RPMI8226 (cell line): ENCODE measurements around the gene GTSF1L.
"Not testable (repeated sequence)": the region's sequence is repeated elsewhere in the genome, so short reads cannot be mapped to it uniquely, and the experiment has no call there.

Source experiments
- DNase-seq: peaks from one replicate; pipeline ENCODE4 v3.0.0-alpha.2; 2015

Gene GTSF1L

GRCh38 chr20:43726811-43727338 lies at the start of gene GTSF1L:
GTSF1L (minus strand) TSS chr20:43727002; CDS start chr20:43726694, 308 bp downstream.
- DNase-seq = no peak

GRCh38 chr20:43774754-43775153 lies 48.0 kb upstream of the GTSF1L start:
- DNase-seq = no peak

- no peak for DNase-seq
These were observed 44.8 kb upstream of the GTSF1L start for GRCh38 chr20:43771503-43772190.

GRCh38 chr20:43770342-43770741 lies 43.5 kb upstream of the GTSF1L start:
- no peak for DNase-seq

DNA sequence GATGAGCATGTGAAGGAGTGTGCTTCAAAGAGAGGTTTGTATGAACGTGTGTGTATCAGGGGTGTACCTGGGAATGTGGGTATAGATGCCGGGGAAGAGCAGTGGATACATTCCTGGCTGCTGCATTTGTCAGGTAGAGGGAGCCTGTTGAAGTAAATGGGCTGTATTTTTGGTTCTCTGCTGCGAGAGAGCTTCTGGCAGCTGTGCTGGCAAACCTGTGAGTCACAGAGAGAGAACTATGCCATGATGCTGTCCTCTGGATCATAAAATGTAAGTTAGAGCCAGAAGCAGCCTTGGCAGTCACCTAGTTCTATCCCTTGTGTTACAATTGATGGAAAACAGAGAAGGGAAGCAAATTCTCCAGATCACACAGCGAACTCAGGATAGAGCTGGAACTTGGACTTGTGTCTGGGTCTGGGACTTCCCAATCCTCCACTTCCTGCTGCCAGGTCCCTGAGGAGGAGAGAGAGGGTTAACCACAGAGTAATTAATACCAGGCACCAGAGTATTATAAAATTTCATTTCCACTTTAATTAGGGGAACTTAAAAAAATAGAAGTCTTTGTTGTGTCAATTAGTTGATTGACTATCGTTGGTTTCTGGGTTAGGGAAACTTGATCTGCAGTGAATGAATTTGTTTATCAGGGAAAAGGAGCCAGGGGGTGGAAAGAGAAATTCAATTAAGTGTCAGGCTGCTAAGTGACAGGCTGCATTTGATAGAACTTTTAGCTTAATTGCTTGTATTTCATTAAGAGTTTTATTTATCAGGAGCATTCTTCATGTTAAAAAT lies 41.1 kb upstream of the GTSF1L start:
- no peak for DNase-seq

DNA sequence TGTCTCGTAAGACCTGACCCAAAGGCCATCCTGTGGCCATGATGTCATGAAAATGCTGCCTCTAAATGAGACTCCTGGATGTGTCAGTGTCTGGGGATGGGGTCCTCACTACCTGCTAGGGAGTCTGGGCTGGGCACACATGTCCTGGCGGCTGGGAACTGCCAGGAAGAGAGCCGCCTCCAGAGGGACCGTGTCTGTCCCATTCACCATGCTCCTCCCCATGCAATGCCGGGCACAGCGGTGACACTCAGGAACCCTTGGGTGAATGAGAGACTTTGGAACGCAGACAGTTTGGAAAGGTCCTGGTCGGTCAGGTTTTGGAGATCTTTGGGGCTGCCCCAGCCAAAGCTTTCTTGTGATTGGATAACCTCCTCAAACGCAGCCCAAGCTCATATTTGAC lies 40.1 kb upstream of the GTSF1L start:
- DNase-seq = no peak

DNA sequence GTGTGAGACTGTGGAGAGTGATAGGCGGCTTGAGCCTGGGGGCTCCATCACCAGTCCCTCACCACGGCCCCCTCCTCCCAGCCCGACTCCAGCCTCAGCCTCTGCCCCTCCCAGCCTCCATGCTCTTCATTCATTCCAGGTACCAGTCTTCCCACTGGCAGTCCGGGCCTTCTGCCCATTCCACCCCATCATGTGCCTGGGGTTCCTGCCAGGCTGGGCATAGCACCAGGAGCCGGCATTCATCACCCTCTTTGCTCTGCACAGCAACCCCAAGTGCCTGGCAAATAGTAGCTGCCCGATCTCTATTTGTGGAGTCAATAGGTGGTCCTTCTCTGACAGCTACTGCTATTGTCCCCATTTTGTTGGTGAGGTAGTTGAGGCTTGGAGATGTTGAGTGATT lies 39.6 kb upstream of the GTSF1L start:
- no peak for DNase-seq

DNA sequence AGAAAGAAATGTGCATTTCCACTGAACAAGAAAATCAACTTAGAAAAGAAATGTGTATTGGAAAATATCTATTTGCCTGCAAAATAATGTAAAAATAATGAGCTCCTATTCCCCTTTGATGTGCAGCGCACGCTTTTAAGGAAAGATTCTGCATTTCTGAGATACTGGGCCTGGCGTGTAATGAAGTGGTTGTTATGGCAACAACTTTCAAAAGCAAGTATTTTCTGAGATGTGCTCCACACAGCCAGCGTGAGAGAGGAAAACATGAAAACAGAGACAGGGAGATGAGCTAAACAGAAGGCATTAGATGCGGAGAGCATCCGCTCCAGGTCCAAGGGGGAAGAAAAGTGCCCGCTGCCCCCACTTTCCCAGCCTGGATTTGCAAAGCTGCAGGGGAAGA lies 39.1 kb upstream of the GTSF1L start:
- DNase-seq = no peak

GRCh38 chr20:43762911-43763310 lies 36.1 kb upstream of the GTSF1L start:
- DNase-seq = no peak

DNA sequence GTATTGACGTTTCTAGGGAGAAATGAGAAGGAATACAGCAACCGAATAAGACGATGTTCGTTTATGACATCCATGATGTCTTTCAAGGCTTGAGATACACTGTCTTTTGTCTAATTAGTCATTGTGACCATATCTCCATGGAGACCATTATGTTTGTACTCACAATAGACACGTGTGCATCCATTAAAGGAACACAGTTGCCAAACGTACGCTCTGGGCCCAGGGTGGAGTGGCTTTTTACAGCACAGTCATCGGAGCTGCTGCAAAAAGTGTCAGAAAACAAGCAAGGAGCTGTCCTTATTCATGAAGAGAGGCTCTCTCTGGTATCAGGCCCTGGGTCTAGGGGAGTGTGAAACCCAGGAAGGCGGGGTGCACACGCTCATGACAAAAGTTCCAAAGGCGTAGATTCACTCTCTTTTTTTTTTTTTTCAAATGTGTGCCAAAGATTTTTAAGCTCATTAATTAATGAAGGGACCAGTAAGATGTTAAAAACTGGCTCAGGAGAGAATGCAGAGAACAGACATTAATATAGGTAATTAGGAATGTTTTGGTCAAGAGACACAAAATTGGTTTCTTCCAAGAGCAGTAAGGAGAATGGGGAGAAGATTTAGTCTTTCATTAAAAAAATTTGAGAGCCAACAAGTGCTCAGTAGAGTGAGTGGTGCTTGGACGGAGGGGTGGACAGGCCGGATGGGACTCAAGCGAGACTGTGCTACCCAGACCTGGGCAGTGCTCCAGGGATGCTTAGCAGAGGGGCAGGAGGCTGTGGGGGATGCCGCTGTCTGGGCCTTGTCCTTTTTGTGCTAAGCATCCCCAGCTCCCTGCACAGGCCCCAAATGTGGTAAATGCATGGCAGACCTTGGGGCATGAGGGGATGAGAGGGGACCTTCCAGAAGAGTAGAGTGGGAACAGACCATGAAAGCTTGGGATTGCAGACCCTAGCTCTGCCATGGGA lies 34.9 kb upstream of the GTSF1L start:
- no peak for DNase-seq

DNA sequence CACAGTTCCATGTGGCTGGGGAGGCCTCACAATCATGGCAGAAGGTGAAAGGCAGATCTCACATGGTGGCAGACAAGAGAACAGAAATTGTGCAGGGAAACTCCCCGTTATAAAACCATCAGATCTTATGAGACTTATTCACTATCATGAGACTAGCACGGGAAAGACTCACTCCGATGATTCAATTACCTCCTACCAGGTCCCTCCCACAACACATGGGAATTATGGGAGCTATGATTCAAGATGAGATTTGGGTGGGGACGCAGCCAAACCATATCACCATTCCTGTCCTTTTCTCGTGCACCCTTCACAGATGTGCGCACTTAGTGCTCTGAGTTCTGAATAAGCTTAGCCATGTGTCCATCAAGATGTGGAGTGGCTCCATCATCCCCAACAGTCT lies 31.1 kb upstream of the GTSF1L start:
- not testable (repeated sequence) for DNase-seq

DNA sequence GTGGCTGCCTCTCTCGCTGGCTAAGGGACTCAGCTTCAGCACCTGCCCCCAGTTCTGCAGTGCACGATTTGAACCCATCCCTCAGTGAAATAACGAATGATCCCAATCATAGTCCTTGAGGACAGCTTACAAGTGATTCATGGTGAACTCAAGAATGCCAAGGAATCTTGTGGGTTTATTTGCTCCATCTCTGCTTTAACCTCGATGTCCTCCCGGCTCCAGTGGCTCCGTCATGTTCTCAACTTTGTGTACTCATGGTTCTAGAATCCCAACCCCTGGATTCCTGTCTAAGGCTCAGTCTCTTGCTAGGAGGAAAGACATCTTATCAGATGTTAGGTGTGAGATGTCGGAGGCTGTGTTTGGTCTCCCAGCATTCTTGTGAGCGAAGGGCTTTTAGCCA lies 29.0 kb upstream of the GTSF1L start:
- DNase-seq = no peak

GRCh38 chr20:43755390-43755789 lies 28.6 kb upstream of the GTSF1L start:
- DNase-seq = no peak

DNA sequence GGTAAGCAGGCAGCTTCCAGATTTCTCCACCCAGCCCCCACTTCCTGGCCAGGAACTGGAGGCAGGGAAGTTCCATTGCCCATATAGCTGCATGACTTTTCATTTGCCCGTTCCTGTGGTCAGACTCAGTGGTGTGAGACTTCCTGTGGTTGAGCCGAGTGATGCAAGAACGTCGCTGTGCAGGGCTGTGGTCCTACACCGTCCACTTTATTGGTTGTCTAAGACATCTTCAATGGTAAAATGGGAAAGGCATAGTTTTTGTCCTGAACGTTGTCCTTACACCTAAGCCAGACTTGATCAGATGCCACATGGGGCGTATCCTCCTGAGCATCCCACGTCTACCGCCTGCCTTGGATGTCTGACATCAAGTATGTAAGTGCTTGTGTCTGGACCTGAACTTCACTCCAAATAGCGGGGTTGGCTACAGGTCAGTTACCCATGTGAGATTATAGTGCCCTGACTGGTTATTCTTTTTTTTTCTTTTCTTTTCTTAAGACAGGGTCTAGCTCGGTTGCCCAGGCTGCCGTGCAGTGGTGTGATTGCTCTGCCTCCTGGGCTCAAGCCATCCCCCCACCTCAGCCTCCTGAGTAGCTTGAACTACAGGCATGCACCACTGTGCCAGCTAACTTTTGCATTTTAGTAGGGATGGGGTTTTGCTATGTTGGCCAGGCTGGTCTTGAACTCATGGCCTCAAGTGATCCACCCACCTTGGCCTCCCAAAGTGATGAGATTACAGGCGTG lies 25.9 kb upstream of the GTSF1L start:
- peak; percentile 21 for DNase-seq

DNA sequence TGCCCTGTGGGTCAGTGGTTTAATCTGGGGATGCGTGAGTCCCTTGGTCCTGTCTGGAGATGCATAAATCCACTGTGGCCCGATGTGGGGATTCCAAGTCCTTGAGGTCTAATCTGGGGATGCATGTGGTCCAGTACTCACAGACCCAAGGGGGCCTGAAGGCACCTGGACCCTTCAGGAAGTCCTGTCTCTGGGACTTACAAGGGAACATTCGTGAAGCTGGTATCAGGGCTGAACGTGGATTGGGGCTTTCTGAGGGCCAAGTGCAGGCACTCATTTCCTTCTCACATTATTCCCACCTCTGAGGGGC lies 25.2 kb upstream of the GTSF1L start:
- DNase-seq = no peak

GRCh38 chr20:43751167-43752050 lies 24.6 kb upstream of the GTSF1L start:
- DNase-seq = peak; percentile 46

DNA sequence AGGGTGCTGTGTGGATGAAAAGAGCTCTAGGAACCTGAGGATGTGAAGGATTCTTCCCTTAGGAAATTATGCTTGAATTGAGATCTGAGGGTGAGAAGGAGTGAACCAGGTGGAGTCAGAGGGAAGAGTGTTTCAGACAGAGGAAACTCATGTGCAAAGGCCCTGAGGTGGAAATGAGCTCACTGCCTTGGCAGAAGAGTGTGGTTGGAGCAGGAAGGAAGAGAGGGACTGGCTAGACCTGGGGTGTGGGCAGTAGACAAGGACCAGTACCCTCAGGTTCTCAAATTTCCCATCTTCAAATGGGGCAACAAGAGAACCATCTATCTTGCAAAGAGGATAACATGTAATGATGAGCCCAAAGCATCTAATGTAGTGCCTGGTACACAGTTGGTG lies 24.0 kb upstream of the GTSF1L start:
- no peak for DNase-seq

DNA sequence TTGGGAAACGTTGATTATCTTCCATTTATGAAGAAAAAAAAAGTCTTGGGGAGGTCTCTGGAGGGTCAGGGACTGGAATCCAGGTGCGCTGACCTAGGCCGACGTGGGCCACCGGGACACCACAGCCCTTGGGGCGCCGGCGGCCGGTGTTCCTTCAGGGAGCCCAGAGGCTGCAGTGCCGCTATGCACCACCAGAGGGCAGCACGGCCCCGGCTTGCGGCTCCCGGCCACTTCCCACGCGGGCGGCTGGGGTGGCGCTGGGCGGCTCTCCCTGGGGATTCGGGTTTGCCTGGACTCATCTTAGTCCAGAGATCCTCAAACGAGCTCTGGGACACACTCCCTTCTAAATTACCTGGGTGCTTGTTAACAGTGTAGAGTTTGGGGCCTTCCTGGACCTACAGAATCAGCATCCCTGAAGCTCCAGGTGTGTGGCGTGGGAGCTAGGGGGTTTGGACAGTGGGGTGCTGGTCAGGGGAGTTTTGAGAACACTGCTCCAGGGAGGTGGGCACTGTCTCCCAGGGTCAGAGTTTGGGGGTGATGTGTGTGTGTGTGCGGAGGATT lies 23.0 kb upstream of the GTSF1L start:
- peak; percentile 73 for DNase-seq

DNA sequence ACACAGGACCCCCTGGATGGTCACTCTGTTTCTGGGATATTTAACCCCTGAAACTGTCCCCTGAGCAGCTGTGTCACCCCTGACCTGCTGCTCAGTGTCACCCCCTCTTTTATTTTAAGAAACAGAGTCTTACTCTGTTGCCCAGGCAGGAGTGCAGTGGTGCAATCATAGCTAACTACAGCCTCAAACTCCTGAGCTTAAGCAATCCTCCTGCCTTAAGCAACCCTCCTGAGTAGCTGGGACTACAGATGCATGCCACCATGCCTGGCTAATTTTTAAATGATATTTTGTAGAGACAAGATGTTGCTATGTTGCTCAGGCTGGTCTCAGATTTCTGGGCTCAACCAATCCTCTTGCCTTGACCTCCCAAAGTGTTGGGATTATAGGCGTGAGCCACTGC lies 21.5 kb upstream of the GTSF1L start:
- no peak for DNase-seq

GRCh38 chr20:43746344-43747137 lies 19.7 kb upstream of the GTSF1L start:
- no peak for DNase-seq
